HCT116 (cell line): ENCODE data around the gene NEURL1B. TPM values are rescaled to one million over a fixed set of nuclear protein-coding genes. Genes with fewer than 3 reads are reported as not detected.

Experiments used
- ATAC-seq: fragments of 200-7000 bp; cut with Tn5 transposase; 2 replicates; pipeline ENCODE4 v1.9.1; 2020; ENCODE audit warnings: mild to moderate bottlenecking, moderate library complexity
- BruUV-seq: library from RNA; stranded (reverse); fragments of 400-500 nt; replicated peaks from 2 replicates; lab custom pipeline; 2021; lab: Mats Ljungman, UMichigan
- CTCF ChIA-PET: fragments of 300-600 bp; sonication (Branson Sonifier 250); formaldehyde crosslinking; loops from one replicate; lab custom pipeline; 2021; ENCODE audit warnings: antibody characterized with exemption; lab: Charles Lee
- POLR2A ChIA-PET: fragments of 300-600, 350-600 bp; sonication (Branson Sonifier 250); formaldehyde crosslinking; loops from one replicate; lab custom pipeline; 2021; ENCODE audit warnings: antibody characterized with exemption; lab: Charles Lee
- RAD21 ChIA-PET, 2 experiments: fragments of 300-600 bp; sonication (Branson Sonifier 250); formaldehyde crosslinking; loops; one replicate each; lab custom pipeline; 2023; ENCODE audit warnings: low total read pairs in 2 of 2; ENCODE audit not compliant: uncharacterized antibody in 2 of 2, unreplicated experiment in 2 of 2, low non-redundant PET in 1 of 2; lab: Charles Lee
- DNase-seq: peaks from one replicate; pipeline ENCODE4 v3.0.0-alpha.2; 2010; ENCODE audit warnings: low read depth, low spot score
- H2AFZ ChIP-seq: fragments of 200-600 bp; shearing (Covaris generic), sonication (generic); 2 replicates; pipeline ENCODE4 v1.6.1; 2017; ENCODE audit warnings: low read depth, mixed run types, mixed read lengths, antibody characterized with exemption, low read length; ENCODE audit not compliant: poor library complexity, severe bottlenecking
- H3K27ac ChIP-seq: 2 replicates; pipeline ENCODE4 v1.5.1; 2012; ENCODE audit warnings: low read depth, low read length
- H3K27me3 ChIP-seq: fragments of 200-600 bp; sonication (generic); 2 replicates; pipeline ENCODE4 v1.6.1; 2016; ENCODE audit warnings: mixed run types, low read length, mixed read lengths; ENCODE audit not compliant: insufficient read depth
- H3K36me3 ChIP-seq, 2 experiments: fragments of 200-500 bp in 1 of 2; fragments of 200-600 bp in 1 of 2; sonication (Bioruptor generic) in 1 of 2; sonication (generic) in 1 of 2; 2 replicates each; pipeline versions ENCODE4 v1.5.1 to v1.6.1; 2014 to 2016; ENCODE audit warnings: low read length in 2 of 2, inconsistent platforms in 1 of 2, mixed read lengths in 1 of 2, mixed run types in 1 of 2; ENCODE audit not compliant: insufficient read depth in 2 of 2, control insufficient read depth in 1 of 2
- H3K4me1 ChIP-seq, 2 experiments: fragments of 200-600 bp in 1 of 2; sonication (generic) in 1 of 2; 2 replicates each; pipeline versions ENCODE4 v1.5.1 to v1.6.1; 2012 to 2017; ENCODE audit warnings: low read length in 2 of 2, inconsistent platforms in 1 of 2, mild to moderate bottlenecking in 1 of 2, mixed read lengths in 1 of 2, mixed run types in 1 of 2, moderate library complexity in 1 of 2; ENCODE audit not compliant: insufficient read depth in 2 of 2, control insufficient read depth in 1 of 2
- H3K4me2 ChIP-seq: fragments of 200-600 bp; sonication (generic); 2 replicates; pipeline ENCODE4 v1.6.1; 2017; ENCODE audit warnings: mixed run types, low read length, mixed read lengths
- H3K4me3 ChIP-seq, 2 experiments: fragments of 200-600 bp in 1 of 2; sonication (generic) in 1 of 2; replicated peaks in 1 of 2; 2 replicates each; pipeline ENCODE4 v1.5.1; 2011 to 2016; ENCODE audit warnings: low read length in 2 of 2, control low read depth in 1 of 2, low read depth in 1 of 2, mild to moderate bottlenecking in 1 of 2, mixed read lengths in 1 of 2, mixed run types in 1 of 2
- H3K79me2 ChIP-seq: fragments of 200-600 bp; sonication (generic); 2 replicates; pipeline ENCODE4 v1.6.1; 2017; ENCODE audit warnings: mild to moderate bottlenecking, mixed run types, low read length, moderate library complexity, mixed read lengths; ENCODE audit not compliant: insufficient read depth
- H3K9ac ChIP-seq: fragments of 200-600 bp; sonication (generic); 2 replicates; pipeline ENCODE4 v1.6.1; 2016; ENCODE audit warnings: low read length, mixed read lengths
- H3K9me2 ChIP-seq: fragments of 200-600 bp; sonication (generic), shearing (Covaris generic); 2 replicates; pipeline ENCODE4 v1.6.1; 2017; ENCODE audit warnings: mixed run types, mild to moderate bottlenecking, moderate library complexity; ENCODE audit not compliant: insufficient read depth
- H3K9me3 ChIP-seq, 2 experiments: fragments of 200-500 bp in 1 of 2; fragments of 200-600 bp in 1 of 2; sonication (Bioruptor generic) in 1 of 2; sonication (generic) in 1 of 2; 2 replicates each; pipeline ENCODE4 v1.6.1; 2014 to 2017; ENCODE audit warnings: low read length in 2 of 2, mixed read lengths in 2 of 2, inconsistent platforms in 1 of 2, low read depth in 1 of 2, mild to moderate bottlenecking in 1 of 2, mixed run types in 1 of 2, moderate library complexity in 1 of 2; ENCODE audit not compliant: control insufficient read depth in 1 of 2, insufficient read depth in 1 of 2
- H4K20me1 ChIP-seq: fragments of 200-600 bp; sonication (generic), shearing (Covaris generic); 2 replicates; pipeline ENCODE4 v1.6.1; 2017; ENCODE audit warnings: mixed run types, mild to moderate bottlenecking, moderate library complexity; ENCODE audit not compliant: insufficient read depth
- CTCF ChIP-seq, 3 experiments: fragments of 200-600 bp in 1 of 3; sonication (generic) in 1 of 3; IDR thresholded peaks in 2 of 3; conservative IDR thresholded peaks in 1 of 3; 2 replicates each; pipeline ENCODE4 v1.5.1; 2012 to 2017; ENCODE audit warnings: low read depth in 2 of 3, low read length in 2 of 3, antibody characterized with exemption in 1 of 3, borderline replicate concordance in 1 of 3, control low read depth in 1 of 3, mild to moderate bottlenecking in 1 of 3, mixed read lengths in 1 of 3, mixed run types in 1 of 3, moderate library complexity in 1 of 3; ENCODE audit not compliant: insufficient read depth in 1 of 3
- EGR1 ChIP-seq: IDR thresholded peaks from 2 replicates; pipeline ENCODE4 v1.6.1; 2012; ENCODE audit warnings: low read depth
- EZH2 ChIP-seq: fragments of 200-600 bp; sonication (generic); IDR thresholded peaks from 2 replicates; pipeline ENCODE4 v1.6.1; 2017; ENCODE audit warnings: antibody characterized with exemption, mixed run types
- EZH2phosphoT487 ChIP-seq: fragments of 200-600 bp; IDR thresholded peaks from 2 replicates; pipeline ENCODE4 v1.6.1; 2018; ENCODE audit warnings: antibody characterized with exemption, borderline replicate concordance
- JUND ChIP-seq: IDR thresholded peaks from 2 replicates; pipeline ENCODE4 v1.6.1; 2012
- POLR2A ChIP-seq: IDR thresholded peaks from 2 replicates; pipeline ENCODE4 v1.7.0; 2011; ENCODE audit warnings: borderline replicate concordance; ENCODE audit not compliant: insufficient read depth, insufficient read length; ENCODE audit errors: extremely low read depth
- POLR2AphosphoS5 ChIP-seq: IDR thresholded peaks from 2 replicates; pipeline ENCODE4 v1.6.1; 2011; ENCODE audit warnings: mild to moderate bottlenecking, low read depth, low read length, moderate library complexity
- RAD21 ChIP-seq: IDR thresholded peaks from 2 replicates; pipeline ENCODE4 v1.6.1; 2012; ENCODE audit warnings: low read depth, mild to moderate bottlenecking
- REST ChIP-seq: IDR thresholded peaks from 2 replicates; pipeline ENCODE4 v1.6.1; 2012; ENCODE audit warnings: low read depth
- SIN3A ChIP-seq: IDR thresholded peaks from 2 replicates; pipeline ENCODE4 v1.6.1; 2012; ENCODE audit warnings: low read depth
- SRF ChIP-seq: IDR thresholded peaks from 2 replicates; pipeline ENCODE4 v1.6.1; 2012; ENCODE audit warnings: low read depth
- TCF7L2 ChIP-seq: IDR thresholded peaks from 2 replicates; pipeline ENCODE4 v1.7.0; 2011; ENCODE audit warnings: borderline replicate concordance, inconsistent platforms; ENCODE audit not compliant: insufficient read depth, insufficient read length; ENCODE audit errors: extremely low read depth
- YY1 ChIP-seq: IDR thresholded peaks from 2 replicates; pipeline ENCODE4 v1.6.1; 2011; ENCODE audit warnings: low read length, low read depth, moderate library complexity, mild to moderate bottlenecking; ENCODE audit not compliant: insufficient replicate concordance; ENCODE audit errors: extremely low read depth
- ZBTB33 ChIP-seq: IDR thresholded peaks from 2 replicates; pipeline ENCODE4 v1.6.1; 2011; ENCODE audit warnings: mild to moderate bottlenecking, low read length, moderate library complexity; ENCODE audit not compliant: insufficient replicate concordance; ENCODE audit errors: extremely low read depth
- ZFX ChIP-seq: fragments of 450-650 bp; IDR thresholded peaks from 2 replicates; pipeline ENCODE4 v1.6.1; 2017
- ZNF274 ChIP-seq: fragments of 200-500 bp; sonication (Bioruptor generic); IDR thresholded peaks from 2 replicates; pipeline ENCODE4 v1.6.1; 2014; ENCODE audit warnings: mild to moderate bottlenecking, low read depth, low read length, inconsistent platforms
- intact Hi-C: fragments of 100-400 bp; cut with micrococcal nuclease; formaldehyde crosslinking; loops from 2 replicates; pipeline ENCODE4 v1.10.0; 2022
- total RNA-seq: library from RNA; stranded (reverse); gene quantifications from one replicate; pipeline ENCODE4 v1.2.1, GENCODE V29; 2021; ENCODE audit not compliant: unreplicated experiment

The NEURL1B gene
- total RNA-seq, 1 experiment from 2014 or later = 5.8 TPM

- CTCF ChIA-PET = no interaction called here
- ATAC-seq (no peak), DNase-seq (no peak)
- Histone ChIP-seq H2AFZ (no peak overlapping the region), H3K27me3 (no peaks in the 10 kb centered on the region), H3K9ac (no peak overlapping the region), H3K4me3 (no peak overlapping the region), H3K27ac (no peak overlapping the region), H3K79me2 (no peaks in the 10 kb centered on the region), H3K4me1 (peaks cover 7% of the 10 kb centered on the region in 2 experiments; a peak in 3 of 4 replicates), H3K9me2 (no peaks in the 10 kb centered on the region), H3K4me2 (no peak overlapping the region), H4K20me1 (no peaks in the 10 kb centered on the region), H3K36me3 (no peaks in the 10 kb centered on the region), H3K9me3 (no peaks in the 10 kb centered on the region)
- no TSS peak for BruUV-seq
- intact Hi-C loops = no loop called here
- TF ChIP-seq TCF7L2 (no peak), SIN3A (no peak), JUND (no peak), EZH2phosphoT487 (no peak), POLR2AphosphoS5 (no peak), POLR2A (no peak), RAD21 (no peak), REST (no peak), YY1 (no peak), SRF (no peak), ZBTB33 (no peak), ZFX (no peak), EZH2 (no peak), CTCF (IDR thresholded peaks at IDR 0.05 in 2 of 3, conservative IDR thresholded peaks at IDR 0.05 in 1 of 3; ENCODE audit: borderline replicate concordance in 1 of 3, insufficient read depth in 1 of 3, low read depth in 2 of 3, low read length in 2 of 3) (no peak), ZNF274 (no peak), EGR1 (no peak)
- POLR2A ChIA-PET = no interaction called here
- RAD21 ChIA-PET = no interaction called here
These were observed 15.0 kb upstream of the NEURL1B start for GRCh38 chr5:172626031-172626581.
